Activated CD4-positive, alpha-beta T cell treated with anti-CD3 and anti-CD28 coated beads, Interleukin-2, amount 50 U/mL, for 16 hours (primary cell): Measurements from ENCODE around the gene PTPN23.
"Not testable (repeated sequence)": the region's sequence is repeated elsewhere in the genome, so short reads cannot be mapped to it uniquely, and the experiment has no call there.

Experiments
- DNase-seq: peaks from one replicate; pipeline ENCODE4 v3.0.0-alpha.2; 2020

The PTPN23 gene

GRCh38 chr3:47452453-47453215 is 71.8 kb downstream of the PTPN23 start:
- DNase-seq: no peak

GRCh38 chr3:47455806-47456452 is 75.1 kb downstream of the PTPN23 start:
- DNase-seq: no peak

GRCh38 chr3:47456984-47457383 is 76.2 kb downstream of the PTPN23 start:
- DNase-seq: no peak

- not testable (repeated sequence) for DNase-seq
Observed at GRCh38 chr3:47459534-47460085, 78.8 kb downstream of the PTPN23 start.
